MM.1S (cell line): ENCODE measurements around the gene HOXC6.

ENCODE experiments used
- CTCF ChIP-seq: fragments of 300-600 bp; sonication (generic); IDR thresholded peaks from 2 replicates; pipeline ENCODE4 v1.5.1; 2016; ENCODE audit warnings: antibody characterized with exemption, low read length, mixed read lengths
- EZH2 ChIP-seq: fragments of 300-600 bp; sonication (generic); optimal IDR thresholded peaks from 2 replicates; pipeline ENCODE3; 2017; ENCODE audit warnings: low read depth, mild to moderate bottlenecking, antibody characterized with exemption, low read length, mixed read lengths
- EZH2phosphoT487 ChIP-seq: fragments of 300-600 bp; sonication (generic); IDR thresholded peaks from 2 replicates; pipeline ENCODE4 v1.6.1; 2018; ENCODE audit warnings: antibody characterized with exemption, low read length

- TF ChIP-seq EZH2 (no peak), CTCF (no peak), EZH2phosphoT487 (no peak)
Measured at GRCh38 chr12:54026640-54027441, 1.4 kb upstream of the HOXC6 start.
